IMR-90 (cell line): Measurements from ENCODE around the gene AQP12B. TPM values are rescaled to one million over a fixed set of nuclear protein-coding genes. Genes with fewer than 3 reads are reported as not detected.

Experiments used
- ATAC-seq: fragments of 200-7000 bp; cut with Tn5 transposase; 2 replicates; pipeline ENCODE4 v1.9.1; 2020; ENCODE audit warnings: low read depth, mild to moderate bottlenecking, moderate library complexity
- BruUV-seq: library from RNA; stranded (reverse); fragments of 400-500 nt; replicated peaks from 2 replicates; lab custom pipeline; 2021; lab: Mats Ljungman, UMichigan
- CTCF ChIA-PET: fragments of 300-600 bp; formaldehyde crosslinking; extraction: SDS; loops from one replicate; lab custom pipeline; 2021; ENCODE audit warnings: antibody characterized with exemption; lab: Yijun Ruan, JAX
- POLR2A ChIA-PET: fragments of 300-600 bp; sonication (Branson Sonifier 250); formaldehyde crosslinking; loops from one replicate; lab custom pipeline; 2022; ENCODE audit warnings: antibody characterized with exemption; ENCODE audit not compliant: unreplicated experiment; lab: Charles Lee
- DNase-seq: peaks from one replicate; pipeline ENCODE4 v3.0.0; 2013
- H2AFZ ChIP-seq: replicated peaks from 2 replicates; pipeline ENCODE3; 2013; ENCODE audit warnings: low read length, mild to moderate bottlenecking; ENCODE audit not compliant: poor library complexity
- H2AK5ac ChIP-seq: 2 replicates; pipeline ENCODE4 v1.6.1; 2013; ENCODE audit warnings: low read depth, low read length, inconsistent platforms
- H2AK9ac ChIP-seq: replicated peaks from 2 replicates; pipeline ENCODE3; 2013; ENCODE audit warnings: mild to moderate bottlenecking, low read depth, low read length, moderate library complexity; ENCODE audit not compliant: poor library complexity
- H2BK120ac ChIP-seq: 2 replicates; pipeline ENCODE4 v1.6.1; 2013; ENCODE audit warnings: low read depth, low read length, inconsistent platforms
- H2BK15ac ChIP-seq: 3 replicates; pipeline ENCODE4 v1.6.1; 2013; ENCODE audit warnings: low read depth, low read length, inconsistent platforms
- H2BK20ac ChIP-seq: 2 replicates; pipeline ENCODE4 v1.6.1; 2013; ENCODE audit warnings: low read depth, mild to moderate bottlenecking, inconsistent platforms, low read length, moderate library complexity
- H2BK5ac ChIP-seq: 2 replicates; pipeline ENCODE4 v1.6.1; 2013; ENCODE audit warnings: mild to moderate bottlenecking, low read depth, low read length, inconsistent platforms; ENCODE audit not compliant: poor library complexity, severe bottlenecking
- H3K14ac ChIP-seq: replicated peaks from 2 replicates; pipeline ENCODE4 v1.6.1; 2013; ENCODE audit warnings: low read depth, low read length, inconsistent platforms
- H3K18ac ChIP-seq: 2 replicates; pipeline ENCODE4 v1.6.1; 2013; ENCODE audit warnings: low read depth, low read length, control low read depth
- H3K23ac ChIP-seq: 2 replicates; pipeline ENCODE4 v1.6.1; 2013; ENCODE audit warnings: low read depth, low read length, inconsistent platforms
- H3K27ac ChIP-seq: 2 replicates; pipeline ENCODE4 v1.5.1; 2013; ENCODE audit warnings: mild to moderate bottlenecking, control low read depth, low read length; ENCODE audit not compliant: insufficient read depth
- H3K27me3 ChIP-seq: 2 replicates; pipeline ENCODE4 v1.6.1; 2013; ENCODE audit warnings: low read length; ENCODE audit not compliant: control insufficient read depth, insufficient read depth
- H3K36me3 ChIP-seq: 2 replicates; pipeline ENCODE4 v1.6.1; 2013; ENCODE audit warnings: low read length, mixed read lengths; ENCODE audit not compliant: control insufficient read depth, insufficient read depth
- H3K4ac ChIP-seq: 2 replicates; pipeline ENCODE4 v1.6.1; 2013; ENCODE audit warnings: low read depth, low read length, inconsistent platforms
- H3K4me1 ChIP-seq: 2 replicates; pipeline ENCODE4 v1.6.1; 2013; ENCODE audit warnings: low read length, mixed read lengths; ENCODE audit not compliant: control insufficient read depth, insufficient read depth
- H3K4me2 ChIP-seq: 2 replicates; pipeline ENCODE4 v1.6.1; 2013; ENCODE audit warnings: low read depth, mild to moderate bottlenecking, control low read depth, low read length, moderate library complexity
- H3K4me3 ChIP-seq: 2 replicates; pipeline ENCODE4 v1.5.1; 2013; ENCODE audit warnings: low read depth, mild to moderate bottlenecking, control low read depth, low read length, moderate library complexity; ENCODE audit not compliant: insufficient read depth
- H3K56ac ChIP-seq: 2 replicates; pipeline ENCODE4 v1.6.1; 2013; ENCODE audit warnings: low read length, inconsistent platforms; ENCODE audit not compliant: insufficient read depth; ENCODE audit errors: extremely low read depth
- H3K79me1 ChIP-seq, 2 experiments: 2 replicates each; pipeline ENCODE4 v1.6.1; 2013; ENCODE audit warnings: low read length in 2 of 2, inconsistent platforms in 1 of 2, low read depth in 1 of 2
- H3K9ac ChIP-seq: 2 replicates; pipeline ENCODE4 v1.6.1; 2013; ENCODE audit warnings: low read depth, low read length, control low read depth
- H3K9me1 ChIP-seq: 2 replicates; pipeline ENCODE4 v1.6.1; 2013; ENCODE audit warnings: low read length, inconsistent platforms; ENCODE audit not compliant: insufficient read depth
- H3K9me3 ChIP-seq: 2 replicates; pipeline ENCODE4 v1.6.1; 2013; ENCODE audit warnings: low read length; ENCODE audit not compliant: control insufficient read depth, insufficient read depth
- H4K20me1 ChIP-seq: 2 replicates; pipeline ENCODE4 v1.6.1; 2013; ENCODE audit warnings: low read length, inconsistent platforms; ENCODE audit not compliant: insufficient read depth
- H4K5ac ChIP-seq: 2 replicates; pipeline ENCODE4 v1.6.1; 2013; ENCODE audit warnings: mild to moderate bottlenecking, low read depth, low read length, control low read depth
- H4K8ac ChIP-seq, 2 experiments: 2 replicates each; pipeline ENCODE4 v1.6.1; 2013; ENCODE audit warnings: low read depth in 2 of 2, low read length in 2 of 2, control low read depth in 1 of 2, inconsistent platforms in 1 of 2
- H4K91ac ChIP-seq: 2 replicates; pipeline ENCODE4 v1.6.1; 2013; ENCODE audit warnings: low read depth, low read length, inconsistent platforms; ENCODE audit not compliant: insufficient read depth
- CHD1 ChIP-seq: IDR thresholded peaks from 2 replicates; pipeline ENCODE4 v1.6.1; 2012; ENCODE audit warnings: low read depth, low read length, improper control_type of control experiment
- MXI1 ChIP-seq: IDR thresholded peaks from 2 replicates; pipeline ENCODE4 v1.6.1; 2012; ENCODE audit warnings: low read depth, mild to moderate bottlenecking, low read length, moderate library complexity, borderline replicate concordance
- NFE2L2 ChIP-seq: fragments of 150-350 bp; IDR thresholded peaks from 2 replicates; pipeline ENCODE4 v1.6.1; 2016; ENCODE audit warnings: low read depth, mild to moderate bottlenecking, low read length
- POLR2A ChIP-seq: IDR thresholded peaks from 2 replicates; pipeline ENCODE4 v1.6.1; 2012; ENCODE audit warnings: mild to moderate bottlenecking, low read depth, low read length
- SMC3 ChIP-seq: fragments of 150-350 bp; IDR thresholded peaks from 2 replicates; pipeline ENCODE4 v1.6.1; 2016; ENCODE audit warnings: low read depth, mild to moderate bottlenecking, antibody characterized with exemption, low read length, moderate library complexity
- WGBS, 2 experiments: methylation state at CpG; one replicate each; pipeline versions ENCODE4 v1.1.5 to v1.1.7; 2013; ENCODE audit warnings: missing lambda C conversion rate in 2 of 2; ENCODE audit not compliant: insufficient read length in 1 of 2; ENCODE audit errors: extremely low coverage in 2 of 2; 5-methylcytosine and 5-hydroxymethylcytosine counted together
- dilution Hi-C: fragments of 300-500 bp; cut with HindIII; formaldehyde crosslinking; loops from one replicate; pipeline ENCODE4 v1.14.3; 2018; ENCODE audit warnings: low sequenced_read_pairs; ENCODE audit not compliant: unreplicated experiment
- in situ Hi-C: fragments of 300-500 bp; cut with MboI; formaldehyde crosslinking; loops from 3 replicates; pipeline ENCODE4 v1.14.3; 2019; ENCODE audit warnings: low sequenced_read_pairs, inconsistent platforms, mixed read lengths
- intact Hi-C: fragments of 100-400 bp; cut with micrococcal nuclease; formaldehyde crosslinking; loops from 2 replicates; pipeline ENCODE4 v1.10.0; 2022
- polyA plus RNA-seq, 3 experiments: library from polyadenylated mRNA; depleted of rRNA; stranded (reverse); fragments of >200 nt; gene quantifications; 2 replicates each; pipeline ENCODE4 v1.2.3, GENCODE V29; 2012; ENCODE audit warnings: low replicate concordance in 1 of 3
- total RNA-seq: library from RNA; depleted of rRNA; stranded (reverse); fragments of >200 nt; gene quantifications from 2 replicates; pipeline ENCODE4 v1.2.3, GENCODE V29; 2012
- TF ChIP-seq, protein P1 (sequence below): fragments of 150-350 bp; IDR thresholded peaks from 2 replicates; pipeline ENCODE4 v1.6.1; 2017; ENCODE audit warnings: mild to moderate bottlenecking, antibody characterized with exemption, low read length, low read depth

Gene AQP12B
- total and polyA plus RNA-seq, 2 of the 4 experiments (the other 2 are of a cell fraction) = not detected

DNA sequence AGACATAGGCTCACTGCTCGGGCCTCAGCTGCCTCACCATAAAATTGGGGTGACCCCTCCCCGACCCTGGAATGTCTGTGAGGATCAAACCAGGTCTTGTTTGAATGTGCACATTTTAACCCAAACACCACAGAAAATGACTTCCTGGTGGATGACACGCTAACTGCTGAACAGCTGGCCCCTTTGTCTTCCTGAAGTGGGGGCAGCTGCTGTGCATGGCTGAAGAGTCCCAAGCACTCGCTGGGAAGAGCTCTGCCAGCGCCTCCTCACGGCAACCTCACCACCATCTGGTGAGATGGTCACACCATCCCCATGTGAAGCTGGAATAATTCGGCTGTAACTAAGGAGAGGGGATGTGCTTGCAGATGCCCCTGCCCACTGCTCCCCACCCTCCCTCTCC lies 43.0 kb upstream of the AQP12B start:
- Histone ChIP-seq H3K18ac (no peak overlapping the region), H3K14ac (no peak overlapping the region), H3K27me3 (peaks cover 35% of the 10 kb centered on the region), H4K5ac (no peak overlapping the region), H3K9me3 (no peaks in the 10 kb centered on the region), H3K4me1 (no peaks in the 10 kb centered on the region), H3K9me1 (no peaks in the 10 kb centered on the region), H3K4me3 (no peak overlapping the region), H3K36me3 (no peaks in the 10 kb centered on the region), H2AFZ (no peak overlapping the region), H4K20me1 (no peaks in the 10 kb centered on the region; the same call in 1 of the 2 replicates), H3K9ac (no peak overlapping the region), H4K8ac (no peak overlapping the region), H3K4ac (no peak overlapping the region), H2BK120ac (no peak overlapping the region), H3K79me1 (no peaks in the 10 kb centered on the region), H4K91ac (no peak overlapping the region), H2BK20ac (no peak overlapping the region), H2BK15ac (no peak overlapping the region), H3K27ac (no peak overlapping the region), H3K56ac (no peak overlapping the region), H2BK5ac (no peak overlapping the region), H2AK9ac (no peak overlapping the region), H3K23ac (no peak overlapping the region), H2AK5ac (no peak overlapping the region), H3K4me2 (no peak overlapping the region)
- in situ Hi-C loops (no loop called here), intact Hi-C loops (no loop called here), dilution Hi-C loops (no loop called here)
- TF ChIP-seq MXI1 (no peak), NFE2L2 (no peak), POLR2A (no peak), CHD1 (no peak), SMC3 (no peak)
- TF ChIP-seq, protein P1, sequence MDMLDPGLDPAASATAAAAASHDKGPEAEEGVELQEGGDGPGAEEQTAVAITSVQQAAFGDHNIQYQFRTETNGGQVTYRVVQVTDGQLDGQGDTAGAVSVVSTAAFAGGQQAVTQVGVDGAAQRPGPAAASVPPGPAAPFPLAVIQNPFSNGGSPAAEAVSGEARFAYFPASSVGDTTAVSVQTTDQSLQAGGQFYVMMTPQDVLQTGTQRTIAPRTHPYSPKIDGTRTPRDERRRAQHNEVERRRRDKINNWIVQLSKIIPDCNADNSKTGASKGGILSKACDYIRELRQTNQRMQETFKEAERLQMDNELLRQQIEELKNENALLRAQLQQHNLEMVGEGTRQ = no peak
- DNase-seq = no peak
- WGBS, 2 experiments = 67% methylated on average over 3 of the region's 7 CpGs; no CpG with 5 or more reads in 1 of the 2 experiments
- no peak for ATAC-seq
- ChIA-PET POLR2A (no interaction called here), CTCF (no interaction called here)
- no TSS peak for BruUV-seq
